GM21390 (cell line): ENCODE measurements around the gene MAST2.
"Not testable (repeated sequence)": the region's sequence is repeated elsewhere in the genome, so short reads cannot be mapped to it uniquely, and the experiment has no call there.

Experiments
- ATAC-seq: cut with Tn5 transposase; IDR thresholded peaks from one replicate; pipeline ENCODE4 v1.9.1; 2021; ENCODE audit not compliant: unreplicated experiment

The MAST2 gene

DNA sequence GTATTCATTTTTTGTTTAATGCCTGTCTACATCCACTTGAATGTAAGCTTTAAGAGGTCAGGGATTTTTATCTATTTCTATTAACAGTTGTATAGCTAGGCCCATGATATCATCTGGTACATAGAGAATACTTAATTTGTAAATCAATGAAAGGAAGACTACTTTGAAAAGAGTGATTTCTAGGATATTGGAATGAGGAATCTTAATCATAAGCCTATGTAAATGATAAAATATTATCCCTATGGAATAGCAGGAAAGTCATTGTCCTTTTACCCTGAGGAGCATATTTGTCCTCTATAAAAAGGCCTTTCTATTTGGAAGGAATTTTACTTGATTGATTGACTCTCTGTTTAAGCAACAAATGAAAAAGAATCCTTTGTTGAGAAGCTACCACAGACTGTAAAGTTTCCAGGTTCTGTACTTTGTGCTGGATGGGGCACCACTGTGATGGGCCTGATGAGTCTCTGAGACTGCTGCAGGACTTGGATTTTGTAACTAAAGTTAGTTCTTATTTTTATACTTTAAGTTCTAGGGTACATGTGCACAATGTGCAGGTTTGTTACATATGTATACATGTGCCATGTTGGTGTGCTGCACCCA lies 53.8 kb downstream of the MAST2 start:
- no peak for ATAC-seq

DNA sequence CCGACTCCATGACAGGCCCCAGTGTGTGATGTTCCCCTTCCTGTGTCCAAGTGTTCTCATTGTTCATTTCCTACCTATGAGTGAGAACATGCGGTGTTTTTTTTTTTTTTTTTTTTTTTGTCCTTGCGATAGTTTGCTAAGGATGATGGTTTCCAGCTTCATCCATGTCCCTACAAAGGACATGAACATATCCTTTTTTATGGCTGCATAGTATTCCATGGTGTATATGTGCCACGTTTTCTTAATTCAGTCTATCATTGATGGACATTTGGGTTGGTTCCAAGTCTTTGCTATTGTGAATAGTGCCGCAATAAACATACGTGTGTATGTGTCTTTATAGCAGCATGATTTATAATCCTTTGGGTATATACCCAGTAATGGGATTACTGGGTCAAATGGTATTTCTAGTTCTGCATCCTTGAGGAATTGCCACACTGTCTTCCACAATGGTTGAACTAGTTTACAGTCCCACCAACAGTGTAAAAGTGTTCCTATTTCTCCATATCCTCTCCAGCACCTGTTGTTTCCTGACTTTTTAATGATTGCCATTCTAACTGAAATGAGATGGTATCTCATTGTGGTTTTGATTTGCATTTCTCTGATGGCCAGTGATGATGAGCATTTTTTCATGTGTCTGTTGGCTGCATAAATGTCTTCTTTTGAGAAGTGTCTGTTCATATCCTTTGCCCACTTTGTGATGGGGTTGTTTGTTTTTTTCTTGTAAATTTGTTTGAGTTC lies 54.5 kb downstream of the MAST2 start:
- not testable (repeated sequence) for ATAC-seq

DNA sequence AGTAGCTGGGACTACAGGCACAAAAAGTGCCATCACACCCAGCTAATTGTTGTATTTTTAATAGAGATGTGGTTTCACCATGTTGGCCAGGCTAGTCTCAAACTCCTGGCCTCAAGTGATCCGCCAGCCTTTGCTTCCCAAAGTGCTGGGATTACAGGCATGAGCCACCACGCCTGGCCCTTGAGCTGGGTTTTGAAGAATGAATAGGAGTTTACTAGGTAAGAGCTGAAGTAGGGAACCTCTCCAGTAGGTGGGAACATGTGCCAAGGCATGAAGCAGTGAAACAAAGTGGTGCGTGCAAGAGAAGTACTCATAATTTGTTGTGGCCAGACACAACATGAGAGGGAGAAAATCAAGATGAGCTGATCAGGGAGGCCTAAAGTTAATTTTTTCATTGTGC lies 55.8 kb downstream of the MAST2 start:
- ATAC-seq: no peak

DNA sequence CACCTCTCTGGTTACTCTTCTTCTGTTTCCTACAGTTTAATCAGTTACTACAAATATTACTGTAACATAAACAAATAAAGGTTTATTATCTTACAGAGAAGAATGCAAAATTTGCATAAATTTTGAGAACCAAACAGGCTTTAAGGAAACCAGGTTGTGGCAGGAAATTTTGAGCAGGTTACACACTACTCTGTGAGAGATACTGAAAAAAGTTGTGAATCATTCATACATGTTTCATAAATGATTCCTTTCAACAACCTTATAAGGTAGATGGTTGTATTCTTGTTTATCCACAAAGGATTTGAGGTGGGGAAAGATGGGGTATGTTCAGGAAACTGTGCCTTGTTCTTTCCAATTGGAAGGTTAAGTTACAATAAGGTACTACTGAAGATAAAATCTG lies 58.6 kb downstream of the MAST2 start:
- ATAC-seq: no peak

DNA sequence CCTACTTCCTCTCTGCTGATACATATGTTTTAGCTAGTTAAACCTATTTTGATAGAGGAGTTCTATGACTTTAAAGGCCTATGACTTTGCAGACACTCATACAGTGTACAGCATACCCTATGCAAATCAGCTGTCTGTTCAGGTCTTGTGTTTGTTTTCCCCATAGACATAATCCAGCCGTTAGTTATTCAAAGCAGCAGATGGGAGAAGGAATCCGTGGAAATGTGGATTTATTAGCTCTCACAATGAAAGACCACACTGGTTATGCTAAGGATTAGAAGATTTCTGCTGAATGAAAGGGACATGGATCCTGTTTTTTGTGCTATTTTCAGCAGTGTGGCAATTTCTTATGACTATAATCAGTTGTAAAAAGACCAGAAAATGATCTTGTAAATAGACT lies 59.8 kb downstream of the MAST2 start:
- ATAC-seq: no peak

DNA sequence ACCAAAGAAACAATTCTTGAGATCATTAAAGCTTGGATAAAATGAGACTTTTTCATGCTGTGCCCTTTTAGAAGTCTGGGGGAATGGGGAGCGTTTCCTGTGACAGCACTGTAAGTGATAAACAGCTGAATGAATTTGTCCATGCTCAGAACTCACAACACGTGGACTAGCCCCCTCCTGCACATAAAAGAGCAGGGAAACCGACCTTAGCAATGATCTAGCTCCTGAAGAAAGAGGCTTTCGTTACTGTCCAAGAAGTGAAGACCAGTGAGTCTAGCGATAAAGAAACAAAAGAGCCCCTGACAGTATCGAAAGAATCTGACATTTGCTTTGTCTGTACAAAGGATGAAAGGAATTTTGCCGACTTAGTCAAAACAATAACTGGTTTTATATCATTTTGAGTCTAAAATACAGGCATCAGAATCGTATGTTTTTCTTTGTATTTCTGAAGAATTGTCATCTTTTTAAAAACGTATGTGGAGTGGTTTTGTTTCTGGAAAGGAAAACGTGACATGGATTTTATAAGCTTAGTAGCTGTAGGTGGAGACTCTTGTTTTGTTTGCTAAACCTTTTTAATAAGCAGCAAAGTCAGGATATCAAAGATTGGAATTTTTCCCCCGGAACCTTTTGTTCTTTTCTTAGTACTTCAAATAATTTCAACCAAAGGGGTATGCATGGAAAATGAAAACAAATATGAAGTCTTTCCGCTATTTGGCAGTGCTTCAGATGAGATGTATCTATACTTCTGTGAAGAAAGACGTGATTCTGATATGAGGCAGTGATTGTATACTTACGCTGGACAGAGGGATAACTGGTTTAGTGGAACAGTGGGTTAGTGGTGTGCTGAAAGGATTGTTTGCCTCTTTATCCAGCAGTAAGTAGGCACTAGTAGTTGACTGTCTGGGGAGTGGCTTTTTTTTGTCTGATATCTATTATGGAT lies 61.0 kb downstream of the MAST2 start:
- no peak for ATAC-seq

DNA sequence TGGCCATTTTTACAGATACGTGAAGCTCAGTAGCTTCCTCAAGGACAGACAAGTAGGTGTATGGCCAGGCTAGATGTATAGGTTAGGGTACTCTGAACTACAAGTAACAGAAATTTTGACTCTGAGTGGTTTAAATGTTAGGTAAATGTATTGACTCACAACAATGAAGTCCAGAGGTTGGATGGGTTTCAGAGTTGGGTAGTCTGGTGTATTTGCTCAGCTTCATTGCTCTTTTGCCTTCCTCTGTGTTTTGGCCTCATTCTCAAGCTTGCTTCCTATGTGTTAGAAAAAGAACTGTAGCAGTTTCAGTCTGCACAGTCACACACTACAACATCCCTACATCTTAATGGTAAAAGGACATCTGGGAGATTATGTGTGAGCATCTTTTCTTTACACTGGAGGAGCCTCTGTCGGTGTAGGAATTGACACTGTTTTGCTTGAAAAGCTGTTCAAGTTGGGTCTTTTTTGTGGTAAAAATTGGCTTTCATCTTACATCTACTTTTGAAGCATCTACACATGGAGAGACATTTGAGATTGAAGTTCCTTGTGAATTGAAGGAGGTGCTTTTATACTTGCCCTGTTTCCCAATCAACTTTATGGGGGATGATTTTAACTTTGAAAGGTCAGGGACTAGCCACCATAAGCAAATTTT lies 64.4 kb downstream of the MAST2 start:
- no peak for ATAC-seq

DNA sequence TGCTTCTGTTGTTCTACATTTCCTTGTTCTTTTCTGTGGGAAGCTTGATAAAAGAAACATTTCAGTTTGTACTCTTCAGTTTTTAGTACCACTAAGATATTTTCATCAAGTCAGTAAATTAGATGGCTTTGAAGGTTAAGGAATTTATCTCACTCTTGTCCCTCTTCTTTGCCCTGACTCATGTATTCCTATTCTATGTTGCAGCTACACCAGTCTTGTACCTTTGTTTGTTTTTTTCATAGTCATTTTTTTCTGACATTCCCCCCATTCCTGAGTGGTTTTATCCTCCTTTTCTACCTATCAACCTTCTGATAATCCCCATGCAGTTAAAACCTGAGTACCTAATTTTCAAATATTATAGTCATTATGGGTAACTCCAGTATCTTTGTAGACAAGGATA lies 65.4 kb downstream of the MAST2 start:
- no peak for ATAC-seq

DNA sequence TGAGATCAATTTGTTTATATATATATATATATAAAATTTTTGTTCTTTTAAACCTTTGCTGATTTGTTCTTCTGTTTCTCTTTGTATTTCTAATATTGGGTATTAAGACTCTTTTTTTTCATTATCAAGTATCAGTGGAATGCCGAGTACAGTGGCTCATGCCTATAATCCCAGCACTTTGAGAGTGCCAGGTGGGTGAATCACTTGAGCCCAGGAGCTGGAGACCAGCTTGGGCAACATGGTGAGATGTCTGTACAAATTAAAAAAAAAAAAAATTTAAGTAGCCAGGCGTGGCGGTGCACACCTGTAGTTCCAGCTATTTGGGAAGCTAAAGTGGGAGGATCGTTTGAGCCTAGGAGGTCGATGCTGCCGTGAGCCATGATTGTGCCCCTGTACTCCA lies 67.1 kb downstream of the MAST2 start:
- no peak for ATAC-seq

DNA sequence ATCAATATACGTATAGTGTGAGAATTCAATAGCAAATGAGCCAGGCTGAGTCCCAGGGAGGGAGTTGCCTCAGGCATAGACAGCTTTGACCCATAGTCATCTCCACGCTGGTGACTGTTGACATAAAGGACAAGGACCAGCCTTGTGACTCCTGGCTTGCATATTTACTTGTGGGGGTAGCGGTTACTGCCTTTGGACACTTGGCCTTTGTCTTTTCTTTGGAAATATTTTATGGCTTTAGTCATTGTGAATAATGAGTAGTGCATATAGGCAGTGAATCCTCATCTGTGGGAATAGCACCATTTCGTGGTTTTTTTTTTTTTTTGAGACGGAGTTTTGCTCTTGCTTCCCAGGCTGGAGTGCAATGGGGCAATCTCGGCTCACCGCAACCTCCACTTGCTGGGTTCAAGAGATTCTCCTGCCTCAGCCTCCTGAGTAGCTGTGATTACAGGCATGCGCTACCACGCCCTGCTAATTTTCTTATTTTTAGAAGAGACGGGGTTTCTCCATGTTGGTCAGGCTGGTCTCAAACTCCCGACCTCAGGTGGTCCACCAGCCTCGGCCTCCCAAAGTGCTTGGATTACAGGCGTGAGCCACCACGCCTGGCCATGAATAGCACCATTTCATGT lies 68.9 kb downstream of the MAST2 start:
- not testable (repeated sequence) for ATAC-seq

DNA sequence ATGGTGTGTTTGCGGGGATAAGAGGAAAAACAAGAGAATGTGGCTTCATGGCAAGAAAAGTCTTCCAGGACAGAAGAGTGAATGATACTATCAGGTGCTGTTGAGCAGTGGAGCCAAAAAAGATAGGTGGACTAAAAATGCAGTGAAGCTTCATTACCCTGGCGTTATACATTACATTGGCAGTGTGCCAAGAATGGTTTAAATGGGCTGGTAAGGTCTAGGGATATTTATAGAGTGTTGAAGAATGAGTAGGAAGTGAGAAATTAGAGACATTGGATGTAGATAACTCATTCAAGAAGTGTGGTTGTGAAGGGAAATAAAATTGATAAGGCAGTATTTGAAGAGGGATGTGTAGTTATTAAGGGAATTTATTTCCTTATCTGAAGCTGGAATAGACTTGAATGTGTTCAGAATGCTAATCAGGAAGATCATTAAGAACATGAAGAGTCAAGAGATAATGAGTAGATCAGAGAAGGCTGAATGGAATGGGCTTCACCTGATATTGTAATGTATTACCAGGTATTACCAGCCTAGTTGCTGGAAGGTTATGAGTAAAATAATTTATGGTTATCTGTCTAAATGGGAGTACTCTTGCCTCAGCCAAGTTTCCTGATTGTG lies 72.7 kb downstream of the MAST2 start:
- ATAC-seq: no peak

DNA sequence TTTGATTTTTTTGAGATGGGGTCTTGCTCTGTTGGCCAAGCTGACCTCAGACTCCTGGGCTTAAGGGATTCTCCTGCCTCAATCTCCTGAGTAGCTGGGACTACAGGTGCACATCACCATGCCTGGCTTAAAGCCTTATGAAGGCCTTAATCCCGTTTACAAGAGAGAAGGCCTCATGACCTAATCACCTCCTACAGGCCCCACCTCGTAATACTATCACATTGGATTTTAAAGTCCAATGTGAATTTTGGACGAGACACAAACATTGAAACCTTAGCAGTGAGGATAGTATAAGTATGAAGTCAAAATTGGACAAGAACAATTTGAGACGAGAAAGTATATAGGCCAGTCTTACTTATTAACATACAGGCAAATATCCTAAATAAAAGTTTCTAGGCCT lies 73.9 kb downstream of the MAST2 start:
- ATAC-seq: no peak

DNA sequence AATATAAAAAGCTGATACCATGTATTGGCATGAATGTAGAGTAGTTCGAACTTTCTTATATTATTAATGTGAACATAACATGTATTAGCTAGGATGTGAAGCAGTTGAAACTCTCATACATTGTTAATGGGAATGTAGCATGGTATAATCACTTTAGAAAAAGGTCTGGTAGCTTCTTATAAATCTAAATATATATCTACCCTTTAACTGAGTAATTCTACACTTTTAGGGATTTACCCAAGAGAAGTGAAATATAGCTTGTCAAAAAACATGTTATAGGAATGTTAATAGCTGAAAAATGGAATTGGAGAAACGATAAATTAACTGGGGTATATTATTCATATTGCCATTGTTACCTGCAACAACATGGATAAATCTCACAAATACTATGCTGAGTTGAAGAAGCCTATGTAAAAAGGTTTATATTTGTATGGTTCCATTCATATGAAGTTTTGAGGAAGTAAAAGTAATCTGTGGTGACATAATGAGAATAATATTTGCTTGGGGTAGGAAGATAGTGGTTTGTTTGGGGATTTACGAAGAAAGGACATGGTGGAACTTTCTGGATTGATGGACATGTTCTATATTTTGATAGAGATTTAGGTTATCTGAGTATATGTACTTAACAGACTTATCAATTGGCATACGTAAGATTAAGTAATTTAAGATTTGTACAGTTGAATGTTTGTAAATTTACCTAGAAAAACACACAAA lies 76.6 kb downstream of the MAST2 start:
- ATAC-seq: no peak

DNA sequence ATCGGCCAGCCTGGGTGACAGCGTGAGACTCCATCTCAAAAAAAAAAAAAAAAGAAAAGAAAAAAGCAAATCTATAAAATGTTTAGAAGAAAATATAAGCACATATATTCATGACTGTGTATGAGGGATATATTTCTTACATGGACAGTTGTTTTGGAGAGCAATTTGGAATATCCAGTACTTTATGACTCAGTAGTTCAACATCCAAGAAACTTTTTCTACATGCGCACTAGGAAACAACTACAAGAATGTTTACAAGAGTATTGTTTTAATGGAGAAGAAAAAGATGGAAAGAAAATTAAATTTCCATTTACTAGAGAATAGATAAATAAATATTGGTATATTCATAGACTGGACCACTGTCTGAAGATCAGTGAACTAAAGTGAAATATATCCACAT lies 77.5 kb downstream of the MAST2 start:
- no peak for ATAC-seq

DNA sequence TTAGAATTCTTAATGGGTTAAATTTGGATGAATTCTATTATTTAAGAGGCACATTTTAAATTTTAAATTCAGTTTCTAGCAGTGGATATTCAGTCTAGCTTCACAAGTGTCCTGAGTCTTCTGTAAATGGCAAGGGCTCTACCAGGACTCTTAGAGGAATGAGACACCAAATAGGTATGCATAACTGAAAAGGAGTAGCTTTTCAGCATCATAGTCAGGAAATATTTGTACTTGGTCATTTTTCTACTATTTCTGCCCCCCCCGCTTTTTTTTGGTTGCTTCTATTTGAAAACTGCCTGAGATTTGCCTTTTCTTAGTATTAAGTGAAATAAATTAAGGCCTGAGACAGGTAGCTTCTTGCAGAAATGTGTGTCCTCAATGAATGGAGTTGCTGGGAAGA lies 80.2 kb downstream of the MAST2 start:
- no peak for ATAC-seq

DNA sequence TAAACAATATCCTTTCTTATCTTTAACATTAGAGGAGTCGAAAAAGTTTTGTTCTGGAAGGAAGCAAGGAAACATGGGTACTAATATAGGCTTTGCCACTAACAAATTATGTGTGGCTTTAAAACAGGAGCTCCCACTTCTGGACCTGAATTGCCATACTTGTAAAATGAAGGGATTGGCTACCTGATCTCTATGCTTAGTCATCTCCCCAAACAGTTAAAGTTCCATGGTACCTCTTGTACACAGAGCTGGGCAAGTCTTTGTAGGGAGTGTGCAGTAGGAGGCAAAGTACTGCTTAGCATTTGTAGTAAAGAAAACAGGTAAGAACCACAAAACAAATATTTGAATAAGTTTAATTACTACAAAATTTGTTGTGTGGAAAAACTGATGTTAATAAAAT lies 81.3 kb downstream of the MAST2 start:
- no peak for ATAC-seq

DNA sequence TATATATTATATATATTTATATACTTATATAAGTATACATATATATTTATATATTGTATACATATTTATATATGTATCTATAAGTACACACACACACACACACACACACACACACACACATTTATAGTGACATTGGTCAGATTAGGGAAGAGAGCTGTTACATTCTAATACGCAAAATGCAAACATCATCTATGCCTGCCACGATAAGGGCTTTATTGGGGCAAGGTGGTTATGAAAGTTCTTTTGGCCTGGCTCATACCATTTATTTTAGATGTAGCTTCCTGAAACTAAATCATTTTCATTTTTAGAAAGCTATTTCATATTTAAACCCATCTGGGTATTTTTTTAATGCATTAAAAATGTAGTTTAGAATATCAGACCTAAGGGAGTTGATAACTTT lies 82.8 kb downstream of the MAST2 start:
- no peak for ATAC-seq

DNA sequence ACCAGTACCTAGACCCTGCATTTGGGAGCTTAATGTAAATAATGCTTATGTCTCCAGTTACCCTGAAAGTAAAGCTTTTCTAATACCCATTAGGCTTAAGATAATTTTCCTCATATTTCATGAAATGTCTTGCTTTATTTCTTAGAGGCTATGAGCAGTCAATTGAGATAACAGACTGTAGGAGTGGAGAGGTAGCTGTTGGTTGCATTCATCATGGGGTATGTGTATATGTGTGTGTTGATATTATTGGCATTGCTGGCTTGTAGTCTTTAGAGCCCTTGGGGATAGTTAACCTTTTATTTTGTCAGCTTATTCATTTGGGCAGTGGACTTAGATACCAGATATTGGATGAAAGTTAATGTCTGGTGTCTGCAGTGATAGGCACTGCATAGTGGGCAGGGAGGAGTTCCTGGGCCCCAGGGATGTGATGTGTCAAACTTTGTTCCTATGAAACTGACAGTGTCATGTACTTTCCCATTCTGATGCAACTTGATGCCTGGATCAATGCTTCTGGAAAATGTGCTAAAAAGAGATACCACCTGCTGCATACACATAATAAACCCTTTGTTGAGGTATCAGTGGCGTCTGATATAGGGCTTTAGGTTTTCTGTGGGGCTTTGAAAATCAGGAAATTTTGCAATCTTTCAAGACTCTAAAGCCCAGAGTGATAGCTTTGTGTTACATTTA lies 83.9 kb downstream of the MAST2 start:
- ATAC-seq: no peak

DNA sequence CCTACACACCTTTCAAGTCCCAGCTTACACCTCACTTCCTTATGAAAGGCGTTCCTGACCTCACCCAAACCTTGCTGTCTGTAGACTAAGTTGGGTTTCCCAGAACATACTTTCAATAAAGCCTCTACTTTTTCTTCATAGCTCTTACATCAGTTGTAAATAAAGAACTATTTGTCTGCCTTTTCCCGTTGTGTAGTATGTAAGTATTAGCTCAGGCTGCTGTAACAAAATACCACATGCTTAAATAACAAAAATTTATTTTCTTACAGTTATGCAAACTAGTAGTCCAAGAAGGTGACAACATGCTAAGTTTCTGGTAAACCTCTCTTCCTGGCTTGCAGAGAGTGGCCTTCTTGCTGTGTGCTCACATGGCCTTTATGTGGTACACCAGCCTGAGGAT lies 86.7 kb downstream of the MAST2 start:
- no peak for ATAC-seq
